GM20431 (cell line): Measurements from ENCODE around the gene NR2F6.
"Not testable (repeated sequence)": the region's sequence is repeated elsewhere in the genome, so short reads cannot be mapped to it uniquely, and the experiment has no call there.

Source experiments
- in situ Hi-C: fragments of 300-500 bp; cut with MseI, MboI; formaldehyde crosslinking; loops from one replicate; pipeline ENCODE4 v1.15.0; 2020; ENCODE audit warnings: low sequenced_read_pairs; ENCODE audit not compliant: unreplicated experiment

Gene NR2F6

DNA sequence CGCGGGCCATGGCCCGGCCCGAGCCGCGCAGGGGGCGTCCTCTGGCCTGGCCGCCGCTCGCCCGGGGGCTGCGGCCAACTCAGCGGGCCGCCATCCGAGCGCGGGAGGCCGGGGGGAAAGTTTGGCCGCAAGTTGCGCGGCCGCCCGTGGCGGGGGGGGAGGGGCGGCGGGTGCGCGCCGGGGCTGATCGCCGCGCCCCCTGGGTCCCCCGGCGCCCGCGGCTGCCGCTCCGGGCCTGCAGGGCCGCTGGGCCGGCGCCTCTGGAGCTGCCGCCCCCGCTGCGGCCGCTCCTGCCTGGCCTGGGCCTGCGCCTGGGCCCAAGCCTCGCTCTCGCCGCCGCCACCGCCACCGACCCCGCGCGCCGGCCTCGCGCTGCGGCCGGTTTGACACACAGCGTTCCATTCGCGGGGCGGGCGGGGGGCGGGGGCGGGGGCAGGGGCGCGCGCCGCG lies at the start of gene NR2F6:
Gene NR2F6 (minus strand): TSS at position 385 of the 450 bp plus-strand sequence. CDS start 699 bp downstream, outside the sequence.
- in situ Hi-C loops, result no loop called here

DNA sequence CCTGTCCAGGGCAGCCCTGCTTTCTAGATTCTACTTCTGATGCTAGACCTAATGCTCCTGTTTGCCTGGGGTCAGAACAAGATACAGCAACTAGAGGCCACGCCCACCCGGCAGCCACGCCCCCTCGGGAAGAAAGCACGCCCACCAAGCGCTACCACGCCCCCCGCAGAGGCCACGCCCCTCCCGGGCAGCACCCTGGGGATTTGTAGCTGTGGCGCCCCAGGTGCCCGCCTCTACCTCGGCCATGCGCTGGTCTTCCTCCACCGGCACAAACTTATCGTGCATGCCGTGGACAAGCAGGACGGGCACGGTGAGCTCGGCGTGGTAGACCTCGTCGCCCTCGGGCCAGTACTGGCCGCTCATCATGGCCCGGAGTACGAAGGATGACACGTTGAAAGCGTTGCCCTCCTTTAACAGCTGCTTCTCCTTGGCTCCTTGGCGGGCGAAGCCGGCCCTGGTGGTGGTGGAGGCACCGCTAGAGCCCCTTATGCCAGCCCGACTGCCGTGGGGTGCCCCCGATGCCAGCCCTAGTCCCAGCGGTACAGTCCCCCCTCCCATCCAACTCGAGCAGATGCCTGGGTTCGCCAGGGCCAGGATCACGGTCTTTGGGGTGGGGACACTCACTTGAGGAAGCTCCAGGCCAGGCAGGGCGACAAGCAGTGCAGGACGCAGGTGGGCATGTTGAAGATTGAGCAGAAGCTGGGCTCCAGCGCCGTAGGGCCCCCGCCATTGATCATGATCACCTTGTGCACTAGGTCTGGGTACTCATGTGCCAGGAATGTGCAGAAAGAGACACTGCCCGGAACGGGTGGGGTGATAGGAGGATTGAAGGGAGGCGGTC lies 48.6 kb upstream of the NR2F6 start:
- in situ Hi-C loops, result no loop called here

DNA sequence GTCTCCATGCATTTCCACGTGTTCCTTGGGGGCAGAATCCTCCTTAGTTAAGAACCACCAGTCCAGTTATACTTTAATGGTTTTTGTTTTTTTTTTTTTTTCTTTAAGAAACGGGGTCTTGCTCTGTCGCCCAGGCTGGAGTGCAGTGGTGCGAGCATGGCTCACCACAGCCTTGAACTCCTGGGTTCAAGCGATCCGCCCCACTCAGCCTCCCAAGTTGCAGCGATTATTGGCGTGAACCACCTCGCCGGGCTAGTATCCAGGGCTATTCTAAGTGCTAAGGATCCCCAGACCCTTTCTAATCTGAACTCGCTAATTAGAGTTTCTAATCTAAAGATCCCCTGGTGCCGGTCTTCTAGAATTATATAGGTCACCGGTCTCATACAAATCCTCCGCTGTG lies 47.9 kb upstream of the NR2F6 start:
- in situ Hi-C loops, result no loop called here

DNA sequence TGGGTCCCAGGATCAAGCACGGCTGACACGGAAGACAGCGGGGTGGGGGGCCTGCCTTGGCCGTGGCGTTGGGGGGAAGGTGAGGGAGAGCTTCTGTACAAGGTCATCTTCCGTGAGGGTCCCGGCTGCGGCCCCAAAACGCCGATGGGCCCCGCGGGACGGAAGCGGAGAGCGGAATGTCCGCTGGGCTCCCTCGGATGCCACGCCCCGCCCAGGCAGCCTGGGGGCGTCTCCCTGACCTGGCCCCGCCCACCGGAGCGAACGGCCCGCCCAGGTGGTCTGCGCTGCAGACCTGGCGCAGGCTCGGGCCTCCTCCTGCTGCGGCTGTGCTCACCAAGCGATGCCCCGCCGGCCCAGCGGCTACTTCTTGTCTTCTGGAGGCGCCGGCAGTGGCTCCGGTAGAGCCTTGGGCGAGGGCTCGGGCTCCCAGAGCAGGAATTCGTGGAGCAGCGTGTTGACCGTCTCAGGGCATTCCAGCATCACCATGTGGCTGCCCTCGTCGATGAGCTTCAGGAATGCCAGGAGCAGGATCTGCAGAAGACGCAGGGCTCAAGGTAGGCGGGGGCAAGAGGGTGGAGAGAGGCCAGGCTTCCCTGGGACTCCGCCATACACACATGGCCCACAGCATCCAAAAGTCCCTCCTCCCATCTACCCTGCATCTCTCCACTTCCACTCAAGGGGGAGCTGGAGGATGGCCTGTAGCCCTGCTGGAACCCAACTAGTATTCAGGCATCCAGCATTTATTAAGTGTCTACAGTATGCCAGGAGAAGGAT lies 46.8 kb upstream of the NR2F6 start:
- in situ Hi-C loops, result no loop called here

DNA sequence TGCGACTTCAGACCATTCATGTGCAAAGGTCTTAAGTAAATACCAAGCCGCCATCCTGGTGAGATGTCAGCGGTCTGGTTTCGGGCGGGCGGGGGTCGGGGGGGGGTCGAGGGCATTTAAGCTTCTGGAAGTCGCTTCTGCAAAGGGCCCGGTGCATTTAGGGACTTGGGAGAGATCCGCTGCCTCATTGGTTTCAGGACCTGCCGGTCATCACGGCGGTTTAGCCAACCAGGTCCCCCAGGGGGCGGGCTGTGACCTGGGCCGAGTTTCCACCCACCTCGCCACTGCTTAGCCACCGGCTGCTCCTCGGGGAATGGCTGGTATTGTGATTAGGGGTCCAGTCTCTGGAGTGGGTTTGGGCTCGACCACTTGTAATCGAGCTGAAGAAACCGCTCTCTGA lies 43.8 kb upstream of the NR2F6 start:
- in situ Hi-C loops, result no loop called here

DNA sequence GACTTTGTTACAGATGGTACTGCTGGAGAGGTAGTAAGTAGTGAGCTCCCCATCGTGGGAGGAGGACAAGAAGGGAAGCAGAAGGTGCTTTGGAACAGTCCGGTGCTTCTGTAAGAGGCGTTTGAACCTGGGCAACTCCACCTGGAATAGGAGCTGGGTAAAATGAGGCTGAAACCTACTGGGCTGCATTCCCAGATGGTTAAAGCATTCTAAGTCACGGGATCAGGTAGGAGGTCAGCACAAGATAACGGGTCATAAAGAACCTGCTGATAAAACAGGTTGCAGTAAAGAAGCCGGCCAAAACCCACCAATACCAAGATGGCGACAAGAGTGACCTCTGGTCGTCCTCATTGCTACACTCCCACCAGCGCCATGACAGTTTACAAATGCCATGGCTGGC lies 41.0 kb upstream of the NR2F6 start:
- in situ Hi-C loops, result no loop called here

DNA sequence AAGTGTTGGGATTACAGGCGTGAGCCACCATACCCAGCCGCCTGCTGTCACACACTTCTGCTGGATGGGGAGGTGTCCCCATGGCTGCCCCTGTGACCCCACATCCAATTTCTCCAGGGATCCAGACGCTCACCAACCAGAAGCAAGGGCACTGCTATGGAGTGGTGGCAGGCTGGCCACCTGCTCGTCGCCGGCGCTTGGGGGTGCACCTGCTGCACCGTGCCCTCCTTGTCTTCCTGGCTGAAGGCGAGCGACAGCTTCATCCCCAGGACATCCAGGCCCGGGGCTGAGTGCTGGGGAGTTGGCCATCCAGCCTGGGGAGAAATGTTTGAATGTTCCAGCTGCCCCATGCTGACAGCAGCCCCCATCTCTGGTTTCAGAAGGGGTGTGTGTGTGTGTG lies 40.5 kb upstream of the NR2F6 start:
- in situ Hi-C loops, result no loop called here

DNA sequence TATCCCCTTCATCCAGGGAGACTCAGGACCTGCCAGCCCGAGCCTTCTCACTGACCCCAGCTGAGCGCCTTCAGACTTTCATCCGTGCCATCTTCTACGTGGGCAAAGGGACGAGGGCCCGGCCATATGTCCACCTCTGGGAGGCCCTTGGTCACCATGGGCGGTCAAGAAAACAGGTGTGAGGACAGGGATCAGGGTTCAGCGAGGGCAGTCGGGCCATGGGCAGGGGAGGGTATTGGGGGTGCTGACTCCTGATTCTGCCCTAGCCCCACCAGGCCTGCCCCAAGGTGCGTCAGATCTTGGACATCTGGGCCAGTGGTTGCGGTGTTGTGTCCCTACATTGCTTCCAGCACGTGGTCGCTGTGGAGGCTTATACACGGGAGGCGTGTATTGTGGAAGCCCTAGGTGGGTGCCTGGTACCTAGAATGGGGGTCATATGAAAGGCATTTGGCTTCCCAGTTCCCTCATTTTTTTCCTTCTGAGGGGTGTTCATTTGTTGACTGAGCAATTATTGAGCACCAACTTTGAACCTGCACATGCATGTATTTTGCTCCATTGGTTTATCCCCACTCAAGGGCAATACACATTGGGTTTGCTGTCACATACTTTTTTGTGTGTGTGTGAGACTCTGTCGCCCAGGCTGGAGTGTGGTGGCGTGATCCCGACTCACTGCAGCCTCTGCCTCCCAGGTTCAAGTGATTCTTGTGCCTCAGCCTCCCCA lies 39.9 kb upstream of the NR2F6 start:
- in situ Hi-C loops, result no loop called here

DNA sequence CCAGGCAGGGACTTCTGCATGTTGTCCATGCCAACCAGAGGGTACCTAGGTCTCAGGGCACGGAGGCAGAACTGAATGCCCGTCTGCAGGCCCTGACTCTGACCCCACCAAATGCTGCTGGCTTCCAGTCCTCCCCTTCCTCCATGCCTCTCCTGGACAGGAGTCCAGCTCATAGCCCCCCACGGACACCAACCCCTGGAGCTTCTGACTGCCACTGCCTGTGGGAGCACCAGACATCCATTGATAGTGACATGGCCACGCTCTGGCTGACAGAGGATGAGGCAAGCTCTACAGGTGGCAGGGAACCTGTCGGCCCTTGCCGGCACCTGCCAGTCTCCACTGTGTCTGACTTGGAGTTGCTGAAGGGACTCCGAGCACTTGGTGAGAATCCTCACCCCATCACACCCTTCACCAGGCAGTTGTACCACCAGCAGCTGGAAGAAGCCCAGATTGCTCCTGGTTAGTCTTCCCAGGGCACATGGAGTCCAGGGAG lies 37.8 kb upstream of the NR2F6 start:
- in situ Hi-C loops, result no loop called here

DNA sequence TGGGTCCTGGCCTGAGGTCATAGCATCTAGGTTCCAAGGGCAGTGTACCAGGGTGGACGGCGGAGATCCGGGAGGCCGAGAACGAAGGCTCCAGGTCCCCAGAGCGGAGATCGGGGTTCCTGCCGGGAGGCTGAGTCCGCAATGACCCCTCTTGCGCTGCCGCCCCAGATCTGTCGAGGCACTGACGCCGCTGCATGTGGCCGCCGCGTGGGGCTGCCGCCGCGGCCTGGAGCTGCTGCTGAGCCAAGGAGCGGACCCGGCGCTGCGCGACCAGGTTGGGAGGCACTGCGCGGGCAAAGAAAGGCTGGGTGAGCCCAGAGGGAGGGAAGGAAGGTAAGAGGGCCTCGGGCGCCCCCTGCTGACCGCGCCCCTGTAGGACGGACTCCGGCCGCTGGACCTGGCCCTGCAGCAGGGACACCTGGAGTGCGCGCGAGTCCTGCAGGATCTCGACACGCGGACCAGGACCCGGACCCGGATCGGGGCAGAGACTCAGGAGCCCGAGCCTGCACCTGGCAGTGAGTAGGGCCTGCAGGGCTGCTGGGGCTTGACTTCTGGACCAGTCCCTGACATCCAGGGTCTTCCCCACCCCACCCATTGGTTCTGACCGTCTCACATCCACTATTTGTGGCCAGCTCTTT lies 36.9 kb upstream of the NR2F6 start:
- in situ Hi-C loops, result no loop called here

DNA sequence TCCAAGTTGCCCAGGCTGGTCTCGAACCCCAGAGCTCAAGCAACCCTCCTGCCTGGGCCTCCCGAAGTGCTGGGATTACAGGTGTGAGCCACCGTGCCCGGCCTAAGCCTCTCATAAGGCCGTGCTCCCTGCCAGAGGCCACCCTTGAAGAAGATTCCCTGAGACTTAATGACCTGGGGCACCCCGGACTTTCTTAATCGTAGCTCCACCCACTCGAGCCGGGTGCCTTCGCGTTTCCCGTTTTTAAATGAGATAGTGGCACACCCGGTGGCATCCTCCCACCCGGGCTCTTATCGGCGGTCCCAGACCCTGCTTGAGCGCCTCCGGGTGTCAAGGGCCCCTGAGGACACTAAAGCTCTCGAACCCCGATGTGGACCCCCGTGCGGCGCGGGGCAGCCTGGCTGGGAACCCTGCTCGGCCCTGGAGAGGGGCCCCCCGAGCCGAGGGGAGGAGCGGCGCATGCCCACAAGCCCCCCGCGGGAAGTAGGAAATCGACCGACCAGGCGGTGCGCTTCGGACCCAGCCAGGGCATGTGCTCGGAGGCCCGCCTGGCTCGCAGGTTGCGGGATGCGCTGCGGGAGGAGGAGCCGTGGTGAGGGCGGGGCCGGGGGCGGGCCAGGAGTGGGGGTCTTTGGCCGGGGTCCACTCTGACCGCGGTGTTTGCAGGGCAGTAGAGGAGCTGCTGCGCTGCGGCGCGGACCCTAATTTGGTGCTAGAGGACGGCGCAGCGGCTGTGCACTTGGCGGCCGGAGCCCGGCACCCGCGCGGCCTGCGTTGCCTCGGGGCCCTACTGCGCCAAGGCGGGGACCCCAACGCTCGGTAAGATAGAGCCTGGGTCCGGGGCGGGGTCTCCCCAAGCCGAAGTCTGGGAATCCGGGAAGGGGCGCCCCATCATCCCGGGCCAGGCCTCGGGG lies 35.9 kb upstream of the NR2F6 start, which contains the start of gene ANKLE1:
Gene ANKLE1 (plus strand): TSS at position 511 of the 914 bp plus-strand sequence. CDS start 20 bp downstream, at position 531.
- in situ Hi-C loops, result no loop called here

DNA sequence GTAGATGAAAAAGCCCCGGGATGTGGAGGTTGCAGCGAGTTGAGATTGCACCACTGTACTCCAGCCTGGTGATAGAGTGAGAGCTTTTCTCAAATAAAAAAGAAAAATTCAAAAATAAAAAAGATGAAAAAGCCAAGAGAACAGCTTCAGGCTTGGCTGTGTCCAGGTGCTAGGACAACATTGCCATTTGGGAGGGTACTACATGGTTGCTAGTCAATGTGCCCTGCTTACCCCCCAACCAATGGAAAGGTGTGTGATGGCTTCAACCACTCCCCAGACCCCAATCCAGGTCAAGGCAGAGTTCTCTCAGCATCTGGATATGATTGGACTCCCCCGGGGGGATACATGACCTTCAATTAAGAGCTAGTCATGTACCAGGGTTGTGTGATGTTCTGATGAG lies 33.7 kb upstream of the NR2F6 start:
- in situ Hi-C loops, result no loop called here

DNA sequence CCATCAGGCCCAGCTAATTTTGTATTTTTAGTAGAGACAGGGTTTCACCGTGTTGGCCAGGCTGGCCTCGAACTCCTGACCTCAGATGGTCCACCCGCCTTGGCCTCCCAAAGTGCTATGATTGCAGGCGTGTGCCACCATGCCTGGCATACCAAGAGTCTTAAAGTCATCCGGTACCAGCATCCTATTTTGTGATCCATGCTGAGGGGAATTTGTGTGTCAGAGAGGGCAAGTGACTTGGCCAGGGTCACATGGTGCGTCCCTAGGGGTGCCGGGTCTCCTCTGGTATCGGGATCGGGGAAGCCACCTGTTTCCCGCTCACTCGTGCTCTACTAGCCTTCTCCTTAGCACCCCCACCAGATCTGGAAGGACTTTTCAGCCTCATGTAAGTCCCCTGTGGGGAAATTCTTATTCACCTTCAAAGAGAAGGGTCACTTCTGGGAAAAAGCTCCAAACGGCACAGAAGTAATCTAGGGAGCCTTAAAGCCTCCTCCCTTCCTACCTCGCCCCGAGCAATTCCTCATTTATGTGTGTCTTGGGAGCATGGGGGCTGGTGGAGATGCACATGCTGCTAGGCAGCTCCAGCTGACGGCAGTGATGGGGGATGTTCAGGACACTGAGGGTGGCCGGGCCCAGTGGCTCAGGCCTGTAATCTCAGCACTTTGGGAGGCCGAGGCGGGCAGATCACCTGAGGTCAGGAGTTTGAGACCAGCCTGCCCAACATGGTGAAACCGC lies 29.9 kb upstream of the NR2F6 start:
- in situ Hi-C loops, result no loop called here

DNA sequence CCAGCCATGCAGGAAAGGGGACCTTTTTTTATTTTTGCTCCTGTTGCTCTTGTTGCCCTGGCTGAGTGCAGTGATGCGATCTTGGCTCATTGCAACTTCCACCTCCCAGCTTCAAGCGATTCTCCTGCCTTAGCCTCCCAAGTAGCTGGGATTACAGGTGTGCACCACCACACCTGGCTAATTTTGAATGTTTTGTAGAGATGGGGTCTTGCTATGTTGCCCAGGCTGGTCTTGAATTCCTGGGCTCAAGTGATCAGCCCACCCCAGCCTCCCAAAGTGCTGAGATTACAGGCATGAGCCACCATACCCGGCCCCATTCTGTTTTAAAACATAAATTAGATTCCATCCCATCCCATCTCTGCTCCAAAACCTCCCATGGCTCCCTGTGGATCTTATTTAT lies 29.2 kb upstream of the NR2F6 start:
- in situ Hi-C loops, result not testable (repeated sequence)

DNA sequence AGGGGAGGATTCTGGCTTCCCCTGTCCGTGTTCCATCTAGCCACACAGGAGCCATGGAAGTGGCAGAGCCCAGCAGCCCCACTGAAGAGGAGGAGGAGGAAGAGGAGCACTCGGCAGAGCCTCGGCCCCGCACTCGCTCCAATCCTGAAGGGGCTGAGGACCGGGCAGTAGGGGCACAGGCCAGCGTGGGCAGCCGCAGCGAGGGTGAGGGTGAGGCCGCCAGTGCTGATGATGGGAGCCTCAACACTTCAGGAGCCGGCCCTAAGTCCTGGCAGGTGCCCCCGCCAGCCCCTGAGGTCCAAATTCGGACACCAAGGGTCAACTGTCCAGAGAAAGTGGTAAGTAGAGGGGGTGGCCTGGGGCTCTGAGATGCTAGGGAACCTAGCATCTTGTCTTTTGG lies 23.0 kb upstream of the NR2F6 start:
- in situ Hi-C loops, result no loop called here

DNA sequence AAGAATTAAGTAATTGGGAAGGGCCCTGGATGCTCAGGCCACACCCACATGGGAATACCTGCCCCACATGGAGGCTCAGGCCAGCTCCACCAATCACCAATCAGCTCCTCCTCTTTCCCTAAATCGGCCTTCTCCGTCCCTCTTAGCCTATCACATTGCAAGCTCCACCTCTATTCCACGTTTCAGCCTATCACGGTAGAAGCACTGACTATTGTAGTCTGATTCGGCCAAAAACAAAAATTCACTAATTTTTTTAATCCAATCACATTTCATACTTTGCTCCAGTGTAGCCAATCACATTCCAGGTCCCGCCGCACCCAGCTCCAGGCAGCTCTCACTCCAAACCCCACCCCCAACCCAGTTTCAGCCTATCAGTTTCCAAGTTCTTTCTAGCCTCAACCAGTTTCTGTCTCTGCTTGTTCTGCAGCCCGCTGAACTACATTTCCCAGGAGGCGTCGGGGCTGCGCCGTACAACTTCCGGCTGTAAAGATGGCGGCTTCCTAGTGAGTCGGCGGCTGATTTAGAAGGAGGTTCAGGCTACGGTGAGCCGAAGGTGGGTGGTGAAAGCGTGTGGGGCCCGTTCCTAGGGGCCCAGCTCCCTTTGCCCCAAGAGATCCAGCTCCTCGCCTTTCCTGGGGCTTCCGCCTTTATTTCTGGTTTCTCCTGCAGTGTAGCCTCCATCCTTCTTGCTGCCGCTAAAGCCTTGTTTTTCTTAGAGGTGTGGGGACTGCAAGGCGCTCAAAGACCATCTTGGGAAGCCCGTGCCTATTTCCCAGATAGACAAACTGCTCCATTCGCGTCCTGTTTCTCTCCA lies 21.5 kb upstream of the NR2F6 start, which contains the start of gene BABAM1:
Gene BABAM1 (plus strand): TSS at position 469 of the 814 bp plus-strand sequence. CDS start 1,364 bp downstream, outside the sequence.
- in situ Hi-C loops, result no loop called here

DNA sequence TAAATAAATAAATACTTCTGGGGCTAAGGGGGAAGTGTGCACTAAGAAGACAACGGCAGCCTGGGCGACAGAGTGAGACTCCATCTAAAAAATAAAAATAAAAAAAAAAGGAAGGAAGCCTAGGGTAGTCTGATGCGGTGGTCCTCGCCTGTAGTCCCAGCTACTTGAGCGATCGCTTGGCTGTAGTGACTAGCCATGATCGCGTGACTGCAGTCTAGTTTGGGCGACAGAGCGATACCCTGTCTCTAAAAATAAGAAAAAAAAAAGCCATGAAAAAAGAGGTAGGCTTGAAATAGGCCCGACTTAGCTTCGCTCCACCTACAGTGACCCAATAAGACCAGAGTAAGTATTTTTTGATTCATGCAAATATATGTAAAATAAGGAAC lies 20.9 kb upstream of the NR2F6 start:
- in situ Hi-C loops, result no loop called here
